Activated CD8-positive, alpha-beta memory T cell treated with anti-CD3 and anti-CD28 coated beads, Interleukin-2, amount 10 ng/mL, durations not matched to agents 7 days and 5 days (primary cell): ENCODE data around the gene TAF5L. TPM values are rescaled to one million over a fixed set of nuclear protein-coding genes. Genes with fewer than 3 reads are reported as not detected.
"Not testable (repeated sequence)": the region's sequence is repeated elsewhere in the genome, so short reads cannot be mapped to it uniquely, and the experiment has no call there.

Experiments
- ATAC-seq: fragments of 150-1000 bp; cut with Tn5 transposase; one replicate; pipeline ENCODE4 v1.10.0; 2021; ENCODE audit warnings: moderate library complexity
- CTCF ChIA-PET: fragments of 350-600 bp; sonication (Branson Sonifier 250); formaldehyde crosslinking; loops from one replicate; lab custom pipeline; 2021; ENCODE audit warnings: antibody characterized with exemption; lab: Charles Lee
- DNase-seq: peaks from one replicate; pipeline ENCODE4 v3.0.0-alpha.2; 2020
- H3K27ac Mint-ChIP-seq: one replicate; pipeline ENCODE4 v1.8.0; 2021; ENCODE audit warnings: mild to moderate bottlenecking, mixed read lengths
- H3K27me3 Mint-ChIP-seq: one replicate; pipeline ENCODE4 v1.8.0; 2021; ENCODE audit warnings: mixed read lengths
- H3K36me3 Mint-ChIP-seq: one replicate; pipeline ENCODE4 v1.8.0; 2021; ENCODE audit warnings: mild to moderate bottlenecking, mixed read lengths
- H3K4me1 Mint-ChIP-seq: one replicate; pipeline ENCODE4 v1.8.0; 2021; ENCODE audit warnings: mixed read lengths
- H3K4me3 Mint-ChIP-seq: one replicate; pipeline ENCODE4 v1.8.0; 2021; ENCODE audit warnings: mild to moderate bottlenecking, moderate library complexity, mixed read lengths
- H3K9me3 Mint-ChIP-seq: one replicate; pipeline ENCODE4 v1.8.0; 2022; ENCODE audit warnings: low read depth, mixed read lengths
- total RNA-seq, 2 experiments: library from RNA; stranded (reverse); gene quantifications; one replicate each; pipeline ENCODE4 v1.2.3, GENCODE V29; 2021

The TAF5L gene
- total RNA-seq, 2 experiments from 2014 or later, result 24.9 to 29.7 TPM

- no peak for DNase-seq
- ATAC-seq, result no peak
- H3K4me1 Mint-ChIP-seq, result peaks cover 30% of the 10 kb centered on the region
- peaks cover 5% of the 10 kb centered on the region for H3K36me3 Mint-ChIP-seq
- CTCF ChIA-PET, result no interaction called here
- H3K4me3 Mint-ChIP-seq, result no peak overlapping the region
- H3K27ac Mint-ChIP-seq, result no peak overlapping the region
- no peaks in the 10 kb centered on the region for H3K9me3 Mint-ChIP-seq
- H3K27me3 Mint-ChIP-seq, result no peaks in the 10 kb centered on the region
Observed at GRCh38 chr1:229619002-229619401, 6.9 kb downstream of the TAF5L start.

DNA sequence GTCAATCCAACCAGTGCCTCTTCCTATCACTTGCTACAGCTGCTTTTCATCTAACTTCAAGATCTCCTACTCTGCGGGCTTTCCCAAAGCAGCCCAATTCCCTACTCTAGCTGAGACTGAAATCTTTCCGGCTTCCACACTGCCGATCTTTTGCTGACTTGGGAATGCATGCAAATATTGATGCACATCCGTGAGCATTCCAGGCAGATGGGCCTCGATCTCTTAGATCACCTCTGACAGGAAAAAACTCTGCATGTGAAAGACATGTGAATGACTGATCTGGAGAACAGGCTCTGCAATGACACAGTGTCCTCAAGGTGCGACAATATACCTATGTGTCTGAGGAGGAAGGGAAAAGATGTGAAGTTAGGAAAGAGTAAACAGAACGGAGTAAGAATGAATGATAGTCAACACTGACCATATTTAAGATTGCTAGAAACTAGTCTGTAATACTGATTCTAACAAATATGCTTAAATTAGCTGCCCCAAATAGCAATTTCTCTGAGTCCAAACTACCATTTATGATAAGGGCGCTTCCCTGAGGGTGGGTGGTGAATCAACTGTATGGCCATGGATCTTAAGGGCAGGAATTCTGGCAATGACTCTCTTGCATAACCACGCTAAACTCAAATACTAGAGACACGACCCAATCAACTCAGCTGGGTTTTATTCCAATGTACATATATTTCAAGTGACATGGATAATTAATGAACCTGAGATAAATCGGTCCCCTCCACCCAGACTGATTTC is 8.4 kb downstream of the TAF5L start:
- H3K9me3 Mint-ChIP-seq, result no peaks in the 10 kb centered on the region
- H3K4me1 Mint-ChIP-seq, result peaks cover 21% of the 10 kb centered on the region
- CTCF ChIA-PET, result no interaction called here

GRCh38 chr1:229614701-229615100 is 11.2 kb downstream of the TAF5L start:
- Mint-ChIP-seq H3K9me3 (no peaks in the 10 kb centered on the region), H3K4me1 (peaks cover 9% of the 10 kb centered on the region), H3K36me3 (peaks cover 27% of the 10 kb centered on the region), H3K4me3 (no peak overlapping the region), H3K27ac (no peak overlapping the region), H3K27me3 (no peaks in the 10 kb centered on the region)
- ATAC-seq (no peak), DNase-seq (no peak)
- CTCF ChIA-PET, result interaction anchor here (1.0 to 1.5 kb wide), 2 partner anchors 14 to 56 kb away, joined by 3 read pairs; no protein-coding TSS in a partner anchor

More for the DNA sequence above, 8.4 kb downstream of the TAF5L start:
- Mint-ChIP-seq H3K27me3 (no peaks in the 10 kb centered on the region), H3K36me3 (peaks cover 8% of the 10 kb centered on the region), H3K27ac (no peak overlapping the region), H3K4me3 (no peak overlapping the region)
- DNase-seq (no peak), ATAC-seq (no peak)

GRCh38 chr1:229613938-229614337 is 12.0 kb downstream of the TAF5L start:
- no peak for DNase-seq
- no peak for ATAC-seq
- peaks cover 33% of the 10 kb centered on the region for H3K36me3 Mint-ChIP-seq
- no peaks in the 10 kb centered on the region for H3K27me3 Mint-ChIP-seq
- no peak overlapping the region for H3K27ac Mint-ChIP-seq
- H3K4me3 Mint-ChIP-seq, result no peak overlapping the region
- CTCF ChIA-PET, result no interaction called here
- H3K4me1 Mint-ChIP-seq, result peaks cover 2% of the 10 kb centered on the region
- H3K9me3 Mint-ChIP-seq, result no peaks in the 10 kb centered on the region

- DNase-seq (no peak), ATAC-seq (no peak)
- Mint-ChIP-seq H3K4me1 (no peaks in the 10 kb centered on the region), H3K27ac (no peak overlapping the region), H3K4me3 (no peak overlapping the region), H3K36me3 (peaks cover 52% of the 10 kb centered on the region), H3K9me3 (no peaks in the 10 kb centered on the region), H3K27me3 (no peaks in the 10 kb centered on the region)
- CTCF ChIA-PET, result no interaction called here
Observed at GRCh38 chr1:229608590-229608989, 17.3 kb downstream of the TAF5L start.

- H3K27ac Mint-ChIP-seq, result no peak overlapping the region
- no peaks in the 10 kb centered on the region for H3K27me3 Mint-ChIP-seq
- no peak overlapping the region for H3K4me3 Mint-ChIP-seq
- no peaks in the 10 kb centered on the region for H3K9me3 Mint-ChIP-seq
- CTCF ChIA-PET, result no interaction called here
- H3K36me3 Mint-ChIP-seq, result peaks cover 53% of the 10 kb centered on the region
- no peaks in the 10 kb centered on the region for H3K4me1 Mint-ChIP-seq
- ATAC-seq (no peak), DNase-seq (no peak)
Observed at GRCh38 chr1:229607370-229607769, 18.6 kb downstream of the TAF5L start.

DNA sequence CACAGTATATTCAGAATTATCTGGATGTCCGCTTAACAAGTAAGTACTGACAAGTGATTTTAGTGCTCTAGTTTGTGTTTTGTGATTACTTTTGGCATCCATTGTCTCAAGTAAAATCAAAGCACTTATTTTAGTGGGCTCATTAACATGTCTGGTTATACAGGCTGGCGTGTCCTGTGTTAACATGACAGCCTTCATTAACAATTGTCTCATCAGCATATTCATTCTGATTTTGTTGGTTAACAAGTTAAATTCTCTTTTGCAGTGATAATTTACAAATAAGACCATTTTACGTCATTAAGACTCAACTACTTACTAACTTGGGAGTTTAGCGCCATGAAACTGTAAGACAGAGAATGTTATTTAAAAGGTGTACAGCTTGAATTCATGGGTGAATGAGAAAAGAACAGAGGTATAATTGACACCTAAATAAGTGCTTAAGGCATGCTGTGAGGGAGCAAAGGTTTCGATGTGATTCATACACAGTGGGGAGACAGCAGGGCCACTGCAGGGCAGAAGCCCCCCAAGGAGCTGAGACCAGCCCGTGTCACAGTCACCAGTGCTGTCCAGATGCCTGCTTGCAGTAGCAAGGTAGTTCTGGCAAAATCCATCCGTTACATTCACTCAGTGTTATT is 22.4 kb downstream of the TAF5L start:
- CTCF ChIA-PET, result interaction anchor here (1.2 kb wide), 1 partner anchor 44 kb away, joined by 3 read pairs; the partner anchor contains the start of gene ABCB10
- H3K4me3 Mint-ChIP-seq, result no peak overlapping the region
- peaks cover 10% of the 10 kb centered on the region for H3K4me1 Mint-ChIP-seq
- DNase-seq (no peak), ATAC-seq (no peak)
- no peak overlapping the region for H3K27ac Mint-ChIP-seq
- no peaks in the 10 kb centered on the region for H3K27me3 Mint-ChIP-seq
- no peaks in the 10 kb centered on the region for H3K9me3 Mint-ChIP-seq
- H3K36me3 Mint-ChIP-seq, result peaks cover 54% of the 10 kb centered on the region

DNA sequence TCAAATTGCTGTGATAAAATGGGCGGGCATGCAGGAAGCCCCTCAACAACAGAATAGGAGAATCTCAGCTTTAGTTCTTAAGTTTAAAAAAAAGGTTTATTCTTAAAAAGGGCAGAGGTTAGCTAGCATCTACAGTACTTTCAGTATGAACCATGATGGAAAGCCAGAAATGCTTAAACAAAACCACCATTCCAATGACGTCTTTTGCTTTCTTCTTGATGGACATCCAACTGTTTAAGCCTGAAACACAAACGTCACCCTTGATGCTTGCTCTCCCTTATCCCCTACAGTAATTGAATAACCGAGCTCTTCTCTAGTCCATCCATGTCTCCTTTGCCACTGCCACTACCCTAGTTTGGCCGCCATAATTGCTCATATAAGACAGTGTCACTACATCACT is 25.7 kb downstream of the TAF5L start:
- ATAC-seq, result peak; percentile 9
- no peak for DNase-seq
- H3K4me1 Mint-ChIP-seq, result peaks cover 19% of the 10 kb centered on the region
- H3K27ac Mint-ChIP-seq, result no peak overlapping the region
- CTCF ChIA-PET, result no interaction called here
- no peak overlapping the region for H3K4me3 Mint-ChIP-seq
- H3K27me3 Mint-ChIP-seq, result no peaks in the 10 kb centered on the region
- H3K9me3 Mint-ChIP-seq, result no peaks in the 10 kb centered on the region
- H3K36me3 Mint-ChIP-seq, result peaks cover 49% of the 10 kb centered on the region

- no peak overlapping the region for H3K4me3 Mint-ChIP-seq
- H3K27me3 Mint-ChIP-seq, result no peaks in the 10 kb centered on the region
- no peak for ATAC-seq
- H3K9me3 Mint-ChIP-seq, result no peaks in the 10 kb centered on the region
- CTCF ChIA-PET, result interaction anchor here (0.6 kb wide), 1 partner anchor 534 kb away, joined by 4 read pairs; no protein-coding TSS in a partner anchor
- H3K36me3 Mint-ChIP-seq, result peaks cover 52% of the 10 kb centered on the region
- H3K4me1 Mint-ChIP-seq, result peaks cover 19% of the 10 kb centered on the region
- no peak for DNase-seq
- no peak overlapping the region for H3K27ac Mint-ChIP-seq
Observed at GRCh38 chr1:229599218-229599954, 26.5 kb downstream of the TAF5L start.

DNA sequence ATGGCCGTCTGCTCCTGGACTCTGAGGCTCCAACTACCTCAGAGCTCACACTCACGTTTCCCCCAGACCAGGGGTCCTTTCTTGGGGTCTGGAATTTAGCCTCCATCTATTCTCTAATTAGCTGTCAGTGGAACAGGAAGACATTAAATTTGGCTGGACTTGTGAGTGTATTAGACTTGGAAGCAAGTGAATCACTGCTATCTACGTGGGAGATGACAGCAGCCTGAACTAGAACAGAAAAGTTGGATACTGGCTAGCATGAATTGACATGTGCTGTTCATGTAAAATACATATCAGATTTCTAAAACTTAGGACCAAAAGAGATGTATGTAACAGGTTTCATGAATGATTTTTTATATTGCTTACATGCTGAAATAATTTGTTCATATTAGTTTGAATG is 28.0 kb downstream of the TAF5L start:
- Mint-ChIP-seq H3K27ac (no peak overlapping the region), H3K36me3 (peaks cover 60% of the 10 kb centered on the region), H3K27me3 (no peaks in the 10 kb centered on the region), H3K9me3 (no peaks in the 10 kb centered on the region), H3K4me3 (no peak overlapping the region), H3K4me1 (peaks cover 19% of the 10 kb centered on the region)
- ATAC-seq, result no peak
- CTCF ChIA-PET, result no interaction called here
- no peak for DNase-seq

DNA sequence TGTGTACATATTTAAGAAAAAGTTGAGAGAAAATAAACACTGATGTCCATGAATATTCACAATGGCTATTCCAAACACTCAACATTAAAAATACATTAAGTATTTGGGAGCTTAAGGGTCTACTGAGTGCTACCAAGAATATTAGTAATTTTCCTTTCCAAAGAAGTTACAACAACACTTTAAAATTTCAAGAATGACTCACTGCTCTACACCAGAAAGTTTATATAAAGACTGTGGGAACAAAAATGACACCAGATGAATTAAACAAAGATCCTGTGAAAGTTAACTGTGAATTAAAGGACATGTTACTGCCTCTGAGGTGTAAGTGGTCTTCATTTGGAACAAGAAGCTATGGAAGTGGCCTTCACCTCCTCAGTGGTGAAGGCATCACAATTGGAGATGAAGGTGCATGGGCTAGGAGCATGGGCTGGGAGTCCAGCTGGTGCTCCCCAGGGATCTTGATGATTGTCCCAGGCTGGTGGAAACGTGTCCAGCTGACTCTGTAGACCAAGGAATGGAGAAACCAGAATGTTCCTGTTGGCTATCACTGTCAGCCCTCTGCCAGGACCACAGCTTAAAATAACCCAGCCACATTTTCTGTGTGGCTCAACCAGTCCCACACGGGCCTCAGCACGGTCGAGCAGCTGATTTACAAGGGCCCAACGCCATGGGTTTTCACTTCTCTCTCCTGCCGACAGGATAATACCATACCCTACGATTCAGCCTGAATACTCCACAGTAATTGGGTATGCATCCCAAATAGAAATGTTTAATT is 28.8 kb downstream of the TAF5L start:
- peaks cover 19% of the 10 kb centered on the region for H3K4me1 Mint-ChIP-seq
- CTCF ChIA-PET, result interaction anchor here (0.7 kb wide), 1 partner anchor 9 kb away, joined by 3 read pairs; no protein-coding TSS in a partner anchor
- no peak overlapping the region for H3K27ac Mint-ChIP-seq
- H3K36me3 Mint-ChIP-seq, result peaks cover 54% of the 10 kb centered on the region
- H3K4me3 Mint-ChIP-seq, result no peak overlapping the region
- DNase-seq, result no peak
- ATAC-seq, result no peak
- no peaks in the 10 kb centered on the region for H3K27me3 Mint-ChIP-seq
- H3K9me3 Mint-ChIP-seq, result no peaks in the 10 kb centered on the region

GRCh38 chr1:229595876-229596275 is 30.0 kb downstream of the TAF5L start:
- H3K27ac Mint-ChIP-seq, H3K4me3 Mint-ChIP-seq, DNase-seq, H3K9me3 Mint-ChIP-seq, CTCF ChIA-PET, H3K27me3 Mint-ChIP-seq, ATAC-seq: not testable (repeated sequence)
- peaks cover 14% of the 10 kb centered on the region for H3K4me1 Mint-ChIP-seq
- H3K36me3 Mint-ChIP-seq, result peaks cover 42% of the 10 kb centered on the region
